GM23338 (cell line): Measurements from ENCODE around the gene PML.

Source experiments
- CTCF ChIP-seq, 2 experiments: fragments of 200-600 bp in 1 of 2; sonication (generic) in 1 of 2; conservative IDR thresholded peaks; 2 replicates each; pipeline versions ENCODE4 v1.5.1 to v1.6.1; 2016 to 2017; ENCODE audit warnings: antibody characterized with exemption in 2 of 2, low read depth in 2 of 2, mild to moderate bottlenecking in 2 of 2, moderate library complexity in 1 of 2
- ETS1 ChIP-seq: IDR thresholded peaks from 2 replicates; pipeline ENCODE4 v1.6.1; 2016; ENCODE audit warnings: antibody characterized with exemption
- EZH2 ChIP-seq: fragments of 200-600 bp; sonication (generic); IDR thresholded peaks from one replicate; pipeline ENCODE4 v1.8.0; 2017; ENCODE audit warnings: antibody characterized with exemption, mild to moderate bottlenecking, low read depth; ENCODE audit not compliant: unreplicated experiment
- JUNB ChIP-seq: IDR thresholded peaks from one replicate; pipeline ENCODE4 v1.6.1; 2016; ENCODE audit warnings: antibody characterized with exemption; ENCODE audit not compliant: unreplicated experiment

DNA sequence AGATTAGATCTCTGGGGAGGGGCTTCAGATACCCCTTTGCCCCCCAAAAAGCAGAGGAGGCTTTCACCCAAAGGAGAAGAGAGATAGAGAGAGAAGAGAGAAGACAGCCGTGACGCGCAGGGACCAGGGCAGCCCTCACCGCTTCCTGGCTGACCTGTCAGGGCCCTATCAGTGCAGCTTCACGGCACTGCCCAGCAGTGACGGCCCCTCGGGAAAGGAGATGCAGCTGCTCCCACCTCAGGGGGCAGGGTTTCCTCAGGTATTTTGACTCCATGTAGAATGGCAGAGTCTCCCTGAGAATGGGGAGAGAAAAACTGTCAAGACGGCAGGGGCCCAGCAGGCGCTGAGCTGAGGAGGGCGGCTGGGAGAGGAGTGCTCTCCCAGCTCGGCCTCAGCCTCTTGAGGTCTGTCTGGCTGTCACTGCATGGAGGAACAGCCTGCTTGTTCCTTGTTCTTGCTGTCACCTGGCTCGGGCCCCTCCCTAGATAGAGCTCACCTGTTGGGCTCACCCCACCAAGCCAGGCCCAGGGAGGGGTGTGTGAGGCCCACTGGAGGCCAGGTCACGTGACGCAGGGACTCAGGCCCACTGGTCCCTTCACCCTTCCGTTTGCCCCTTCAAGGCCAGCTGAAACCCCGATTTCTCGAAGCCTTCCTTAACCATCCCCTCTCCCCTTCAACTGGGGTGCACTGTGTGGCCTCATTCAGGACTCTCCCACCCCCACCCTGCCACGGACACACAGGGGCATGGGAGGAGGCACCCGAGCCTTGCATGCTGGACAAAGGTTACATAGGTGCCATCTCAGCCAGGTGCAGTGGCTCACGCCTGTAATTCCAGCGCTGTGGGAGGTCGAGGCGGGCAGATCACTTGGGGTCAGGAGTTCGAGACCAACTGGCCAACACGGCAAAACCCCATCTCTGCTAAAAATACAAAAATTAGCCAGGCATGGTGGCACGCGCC lies 40.0 kb upstream of the PML start:
- TF ChIP-seq CTCF (conservative IDR thresholded peaks at IDR 0.05; ENCODE audit: low read depth in 2 of 2) = no peak
- TF ChIP-seq ETS1 = no peak
- TF ChIP-seq JUNB = no peak
- TF ChIP-seq EZH2 = no peak
